Endothelial cell of umbilical vein (primary cell): ENCODE measurements around the gene SPRED2. TPM values are rescaled to one million over a fixed set of nuclear protein-coding genes. Genes with fewer than 3 reads are reported as not detected.

ENCODE experiments used
- BruUV-seq: library from RNA; stranded (reverse); fragments of 400-500 nt; replicated peaks from 2 replicates; lab custom pipeline; 2021; lab: Mats Ljungman, UMichigan
- CTCF ChIA-PET: fragments of 300-600, 350-600 bp; sonication (Branson Sonifier 250); formaldehyde crosslinking; loops from one replicate; lab custom pipeline; 2021; ENCODE audit warnings: antibody characterized with exemption, inconsistent platforms; lab: Charles Lee
- POLR2A ChIA-PET: fragments of 300-600, 350-600 bp; sonication (Branson Sonifier 250); formaldehyde crosslinking; loops from one replicate; lab custom pipeline; 2021; ENCODE audit warnings: antibody characterized with exemption, inconsistent platforms; lab: Charles Lee
- DNase-seq: peaks from one replicate; pipeline ENCODE4 v3.0.0-alpha.2; 2011; ENCODE audit warnings: low read depth, low spot score
- FAIRE-seq: peaks from 2 replicates; lab custom pipeline; 2011; peaks lifted over from hg19 to GRCh38; lab: Jason Lieb, UNC
- H2AFZ ChIP-seq: 2 replicates; pipeline ENCODE4 v1.6.0; 2012; ENCODE audit warnings: low read depth, low read length, control low read depth, inconsistent platforms
- H3K27ac ChIP-seq: 2 replicates; pipeline ENCODE4 v1.5.1; 2011; ENCODE audit warnings: low read depth, mild to moderate bottlenecking, control low read depth, low read length, moderate library complexity; ENCODE audit not compliant: insufficient read depth
- H3K27me3 ChIP-seq, 2 experiments: 2 replicates each; pipeline versions ENCODE4 v1.6.0 to v1.6.1; 2011; ENCODE audit warnings: low read length in 2 of 2, mixed read lengths in 1 of 2; ENCODE audit not compliant: control insufficient read depth in 2 of 2, insufficient read depth in 2 of 2
- H3K36me3 ChIP-seq, 2 experiments: 2 replicates in 1 of 2; 3 replicates in 1 of 2; pipeline ENCODE4 v1.5.1; 2011; ENCODE audit warnings: low read length in 2 of 2, mild to moderate bottlenecking in 1 of 2, moderate library complexity in 1 of 2; ENCODE audit not compliant: control insufficient read depth in 2 of 2, insufficient read depth in 2 of 2; ENCODE audit errors: extremely low read depth in 1 of 2
- H3K4me1 ChIP-seq: 3 replicates; pipeline ENCODE4 v1.5.1; 2011; ENCODE audit warnings: mild to moderate bottlenecking, low read length; ENCODE audit not compliant: control insufficient read depth, insufficient read depth; ENCODE audit errors: extremely low read depth
- H3K4me2 ChIP-seq: 2 replicates; pipeline ENCODE4 v1.6.1; 2011; ENCODE audit warnings: low read length, control low read depth, mixed read lengths; ENCODE audit not compliant: insufficient read depth
- H3K4me3 ChIP-seq, 3 experiments: fragments of 200-600 bp in 1 of 3; sonication (generic), shearing (Covaris generic) in 1 of 3; replicated peaks in 1 of 3; 2 replicates each; pipeline ENCODE4 v1.5.1; 2011 to 2016; ENCODE audit warnings: control low read depth in 3 of 3, low read length in 3 of 3, mild to moderate bottlenecking in 2 of 3, inconsistent platforms in 1 of 3, low read depth in 1 of 3, moderate library complexity in 1 of 3; ENCODE audit not compliant: insufficient read depth in 1 of 3
- H3K79me2 ChIP-seq: 2 replicates; pipeline ENCODE4 v1.6.0; 2012; ENCODE audit warnings: low read length, inconsistent platforms; ENCODE audit not compliant: control insufficient read depth, insufficient read depth
- H3K9ac ChIP-seq: replicated peaks from 2 replicates; pipeline ENCODE3; 2011; ENCODE audit warnings: low read length, control low read depth; ENCODE audit not compliant: insufficient read depth; ENCODE audit errors: extremely low read depth
- H3K9me1 ChIP-seq: replicated peaks from 3 replicates; pipeline ENCODE4 v1.6.0; 2011; ENCODE audit warnings: mild to moderate bottlenecking, low read length; ENCODE audit not compliant: control insufficient read depth, insufficient read depth; ENCODE audit errors: extremely low read depth
- H3K9me3 ChIP-seq: replicated peaks from 2 replicates; pipeline ENCODE4 v1.5.1; 2012; ENCODE audit warnings: low read length, inconsistent platforms; ENCODE audit not compliant: control insufficient read depth, insufficient read depth
- H4K20me1 ChIP-seq: replicated peaks from 2 replicates; pipeline ENCODE3; 2011; ENCODE audit warnings: mild to moderate bottlenecking, low read length; ENCODE audit not compliant: control insufficient read depth, insufficient read depth; ENCODE audit errors: extremely low read depth
- EZH2 ChIP-seq: IDR thresholded peaks from 2 replicates; pipeline ENCODE4 v1.6.1; 2012; ENCODE audit warnings: borderline replicate concordance, low read depth, mild to moderate bottlenecking, moderate library complexity, low read length, inconsistent platforms; ENCODE audit not compliant: severe bottlenecking
- FOS ChIP-seq: IDR thresholded peaks from 2 replicates; pipeline ENCODE4 v1.6.1; 2011; ENCODE audit warnings: mild to moderate bottlenecking, low read length, moderate library complexity, borderline replicate concordance; ENCODE audit not compliant: insufficient read depth
- GATA2 ChIP-seq: IDR thresholded peaks from 2 replicates; pipeline ENCODE4 v1.7.0; 2011; ENCODE audit warnings: low read depth, mild to moderate bottlenecking, moderate library complexity, mixed read lengths, low read length; ENCODE audit not compliant: insufficient read length, insufficient read depth
- JUN ChIP-seq: IDR thresholded peaks from 2 replicates; pipeline ENCODE4 v1.6.1; 2011; ENCODE audit warnings: borderline replicate concordance, low read depth; ENCODE audit not compliant: insufficient read length, insufficient read depth
- MYC ChIP-seq: IDR thresholded peaks from one replicate; pipeline ENCODE4 v1.6.1; 2011; ENCODE audit warnings: mild to moderate bottlenecking, low read depth, low read length
- POLR2A ChIP-seq: IDR thresholded peaks from 2 replicates; pipeline ENCODE4 v1.6.1; 2012; ENCODE audit warnings: low read depth, mild to moderate bottlenecking, control low read depth, low read length
- POLR2AphosphoS5 ChIP-seq: IDR thresholded peaks from 2 replicates; pipeline ENCODE4 v1.6.1; 2012; ENCODE audit warnings: low read depth, mild to moderate bottlenecking, control low read depth, low read length, moderate library complexity; ENCODE audit not compliant: insufficient read depth
- dilution Hi-C: fragments of 300-500 bp; cut with MboI; formaldehyde crosslinking; loops from one replicate; pipeline ENCODE4 v1.15.0; 2019; ENCODE audit warnings: low sequenced_read_pairs; ENCODE audit not compliant: extremely low pct_ligation_motif_present
- intact Hi-C: fragments of 100-400 bp; cut with micrococcal nuclease; formaldehyde crosslinking; loops from one replicate; pipeline ENCODE4 v1.10.0; 2022
- polyA plus RNA-seq, 4 experiments: library from polyadenylated mRNA; depleted of rRNA in 3 of 4; stranded (reverse) in 3 of 4; unstranded in 1 of 4; fragments of >200 nt; gene quantifications; 2 replicates each; pipeline versions ENCODE4 v1.2.1 to v1.2.3, GENCODE V29; 2011 to 2012; ENCODE audit warnings: missing spikeins in 1 of 4
- total RNA-seq: library from RNA; stranded (reverse); gene quantifications from 2 replicates; pipeline ENCODE4 v1.2.3, GENCODE V29; 2021
- TF ChIP-seq, protein P1 (sequence below), 2 donors: IDR thresholded peaks; 1 replicate in 1 of 2; 2 replicates in 1 of 2; pipeline ENCODE4 v1.5.1; 2011; ENCODE audit warnings: low read length in 2 of 2, mild to moderate bottlenecking in 2 of 2, moderate library complexity in 2 of 2, control low read depth in 1 of 2, inconsistent platforms in 1 of 2, low read depth in 1 of 2; ENCODE audit not compliant: insufficient read depth in 1 of 2; ENCODE audit errors: extremely low read depth in 1 of 2
- TF ChIP-seq, protein P2 (sequence below): IDR thresholded peaks from 2 replicates; pipeline ENCODE4 v1.6.1; 2011; ENCODE audit not compliant: insufficient read depth, insufficient read length

SPRED2 gene
- total and polyA plus RNA-seq, 2 donors (not counting 3 experiments of a cell fraction or from before 2014, with no cell fraction given): 3.6 to 9.6 TPM

DNA sequence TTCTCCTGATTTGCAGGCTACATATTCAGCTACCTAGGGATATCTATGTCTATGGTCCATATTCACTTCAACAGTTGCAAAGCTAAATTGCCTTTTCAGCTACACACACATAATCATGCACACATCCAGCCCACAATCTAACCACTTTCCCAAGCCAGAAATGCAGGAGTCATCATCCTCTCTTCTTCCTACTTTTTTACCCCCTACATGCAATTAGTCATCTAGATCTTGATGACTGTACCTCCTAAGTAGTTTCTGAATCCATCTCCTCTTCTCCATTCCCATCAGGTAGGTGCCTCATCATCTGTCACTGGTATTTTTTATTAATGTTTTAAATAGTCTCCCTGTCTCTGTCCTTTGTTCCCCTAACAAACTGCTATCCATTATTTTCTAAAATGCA lies 23.7 kb upstream of the SPRED2 start:
- intact Hi-C loops: no loop called here
- no peak overlapping the region for H3K27ac ChIP-seq
- H4K20me1 ChIP-seq: no peaks in the 10 kb centered on the region
- H3K27me3 ChIP-seq: peaks cover 22 to 40% of the 10 kb centered on the region in 2 experiments
- H3K4me1 ChIP-seq: no peaks in the 10 kb centered on the region
- H3K4me3 ChIP-seq: no peak overlapping the region
- DNase-seq: no peak
- H3K4me2 ChIP-seq: no peak overlapping the region
- H3K79me2 ChIP-seq: no peaks in the 10 kb centered on the region
- dilution Hi-C loops: no loop called here
- H3K9me1 ChIP-seq: no peaks in the 10 kb centered on the region
- no peak overlapping the region for H3K9ac ChIP-seq
- H3K9me3 ChIP-seq: no peaks in the 10 kb centered on the region
- TF ChIP-seq, protein P1, sequence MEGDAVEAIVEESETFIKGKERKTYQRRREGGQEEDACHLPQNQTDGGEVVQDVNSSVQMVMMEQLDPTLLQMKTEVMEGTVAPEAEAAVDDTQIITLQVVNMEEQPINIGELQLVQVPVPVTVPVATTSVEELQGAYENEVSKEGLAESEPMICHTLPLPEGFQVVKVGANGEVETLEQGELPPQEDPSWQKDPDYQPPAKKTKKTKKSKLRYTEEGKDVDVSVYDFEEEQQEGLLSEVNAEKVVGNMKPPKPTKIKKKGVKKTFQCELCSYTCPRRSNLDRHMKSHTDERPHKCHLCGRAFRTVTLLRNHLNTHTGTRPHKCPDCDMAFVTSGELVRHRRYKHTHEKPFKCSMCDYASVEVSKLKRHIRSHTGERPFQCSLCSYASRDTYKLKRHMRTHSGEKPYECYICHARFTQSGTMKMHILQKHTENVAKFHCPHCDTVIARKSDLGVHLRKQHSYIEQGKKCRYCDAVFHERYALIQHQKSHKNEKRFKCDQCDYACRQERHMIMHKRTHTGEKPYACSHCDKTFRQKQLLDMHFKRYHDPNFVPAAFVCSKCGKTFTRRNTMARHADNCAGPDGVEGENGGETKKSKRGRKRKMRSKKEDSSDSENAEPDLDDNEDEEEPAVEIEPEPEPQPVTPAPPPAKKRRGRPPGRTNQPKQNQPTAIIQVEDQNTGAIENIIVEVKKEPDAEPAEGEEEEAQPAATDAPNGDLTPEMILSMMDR (IDR thresholded peaks at IDR 0.05; ENCODE audit: extremely low read depth in 1 of 2, insufficient read depth in 1 of 2, low read depth in 1 of 2, low read length in 2 of 2): no peak
- no peak for TF ChIP-seq GATA2
- TF ChIP-seq, protein P2, sequence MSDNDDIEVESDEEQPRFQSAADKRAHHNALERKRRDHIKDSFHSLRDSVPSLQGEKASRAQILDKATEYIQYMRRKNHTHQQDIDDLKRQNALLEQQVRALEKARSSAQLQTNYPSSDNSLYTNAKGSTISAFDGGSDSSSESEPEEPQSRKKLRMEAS: no peak
- no peak for TF ChIP-seq POLR2AphosphoS5
- no peak for TF ChIP-seq FOS
- no peak for TF ChIP-seq MYC
- no peak for TF ChIP-seq EZH2
- TF ChIP-seq JUN: no peak
- TF ChIP-seq POLR2A: no peak
- FAIRE-seq: no peak
- CTCF ChIA-PET: no interaction called here
- H2AFZ ChIP-seq: no peak overlapping the region
- no TSS peak for BruUV-seq
- POLR2A ChIA-PET: no interaction called here
- H3K36me3 ChIP-seq: no peaks in the 10 kb centered on the region
